OCI-LY3 (cell line): ENCODE measurements around the gene DOC2A.

Experiments
- H2AFZ ChIP-seq: fragments of 200-600, 300-600 bp; shearing (Covaris generic); 2 replicates; pipeline ENCODE4 v1.6.0; 2014; ENCODE audit warnings: antibody characterized with exemption, low read depth, low read length
- H3K27ac ChIP-seq: fragments of 200-600, 300-600 bp; sonication (generic); 2 replicates; pipeline ENCODE4 v1.5.1; 2014; ENCODE audit warnings: mild to moderate bottlenecking, low read length, moderate library complexity, mixed read lengths
- H3K27me3 ChIP-seq: fragments of 200-600, 300-600 bp; sonication (generic); 2 replicates; pipeline ENCODE4 v1.6.1; 2014; ENCODE audit warnings: low read depth, low read length, mixed read lengths
- H3K36me3 ChIP-seq: fragments of 200-600, 300-600 bp; sonication (generic); replicated peaks from 2 replicates; pipeline ENCODE3; 2014; ENCODE audit warnings: low read depth, low read length, mixed read lengths
- H3K4me1 ChIP-seq: fragments of 300-600, 200-600 bp; sonication (generic); 2 replicates; pipeline ENCODE4 v1.6.1; 2014; ENCODE audit warnings: low read length, mixed read lengths
- H3K4me2 ChIP-seq: fragments of 200-600, 300-600 bp; sonication (generic); 2 replicates; pipeline ENCODE4 v1.6.1; 2014; ENCODE audit warnings: low read length, mixed read lengths
- H3K4me3 ChIP-seq: fragments of 300-600, 200-600 bp; sonication (generic); 2 replicates; pipeline ENCODE4 v1.5.1; 2014; ENCODE audit warnings: antibody characterized with exemption, mild to moderate bottlenecking, low read length, moderate library complexity
- H3K79me2 ChIP-seq: fragments of 300-600, 200-600 bp; shearing (Covaris generic); 2 replicates; pipeline ENCODE4 v1.6.1; 2014; ENCODE audit warnings: mild to moderate bottlenecking, low read length, mixed read lengths
- H3K9ac ChIP-seq: fragments of 300-600, 200-600 bp; shearing (Covaris generic); 2 replicates; pipeline ENCODE4 v1.6.0; 2014; ENCODE audit warnings: mild to moderate bottlenecking, low read length, moderate library complexity
- H3K9me3 ChIP-seq: fragments of 200-600, 300-600 bp; shearing (Covaris generic); 2 replicates; pipeline ENCODE4 v1.6.1; 2014; ENCODE audit warnings: low read length, mixed read lengths; ENCODE audit not compliant: insufficient read depth
- H4K20me1 ChIP-seq: fragments of 200-600, 300-600 bp; sonication (generic); 2 replicates; pipeline ENCODE4 v1.6.1; 2016; ENCODE audit warnings: low read length, mixed read lengths; ENCODE audit not compliant: insufficient read depth
- CTCF ChIP-seq: fragments of 200-600, 300-600 bp; sonication (generic); IDR thresholded peaks from 2 replicates; pipeline ENCODE4 v1.5.1; 2014; ENCODE audit warnings: antibody characterized with exemption, low read length, low read depth
- EZH2phosphoT487 ChIP-seq: fragments of 200-600 bp; shearing (Covaris generic); IDR thresholded peaks from 2 replicates; pipeline ENCODE4 v1.6.1; 2018; ENCODE audit warnings: antibody characterized with exemption, mixed run types, low read depth

DOC2A gene

DNA sequence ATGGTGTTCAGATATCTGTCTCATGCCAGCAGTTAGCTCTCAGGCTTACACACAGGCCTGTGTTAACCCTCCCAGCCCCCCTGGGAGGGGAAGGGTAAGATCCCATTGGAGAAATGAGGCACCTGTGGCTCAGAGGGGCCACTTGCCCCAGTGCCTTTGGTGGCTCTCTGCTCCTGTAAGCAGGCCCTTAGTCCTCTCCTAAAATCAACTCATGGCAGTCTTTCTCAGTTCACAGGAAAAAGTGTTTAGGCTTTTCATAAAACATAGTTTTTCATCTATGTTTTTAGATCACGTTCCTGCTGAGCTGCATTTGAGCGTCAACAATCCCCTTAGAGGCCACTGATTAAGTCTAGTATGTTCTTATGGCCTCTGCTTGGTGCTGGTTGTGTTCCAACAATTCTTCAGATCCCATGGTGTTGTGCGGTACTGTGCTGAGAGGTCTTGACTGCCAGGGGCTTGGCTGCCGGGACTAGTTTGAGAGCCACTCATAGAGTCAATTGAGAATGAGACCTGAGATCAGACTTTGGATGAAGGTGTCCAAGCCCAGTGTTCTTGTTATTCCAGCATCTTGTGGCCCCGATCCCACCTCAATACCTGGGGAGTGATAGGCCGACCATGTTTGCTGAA, 26.6 kb downstream of the DOC2A start:
- Histone ChIP-seq H3K4me2 (no peak overlapping the region), H3K4me3 (no peak overlapping the region), H3K9me3 (no peaks in the 10 kb centered on the region), H3K9ac (no peak overlapping the region), H3K36me3 (peaks cover 52% of the 10 kb centered on the region), H3K79me2 (no peaks in the 10 kb centered on the region), H3K27ac (no peak overlapping the region), H3K27me3 (no peaks in the 10 kb centered on the region), H3K4me1 (no peaks in the 10 kb centered on the region), H2AFZ (no peak overlapping the region), H4K20me1 (no peaks in the 10 kb centered on the region)
- TF ChIP-seq EZH2phosphoT487 = no peak
- no peak for TF ChIP-seq CTCF

- TF ChIP-seq EZH2phosphoT487 (no peak), CTCF (no peak)
- no peaks in the 10 kb centered on the region for H3K27me3 ChIP-seq
- no peak overlapping the region for H3K4me3 ChIP-seq
- H3K9ac ChIP-seq = no peak overlapping the region
- no peak overlapping the region for H3K4me2 ChIP-seq
- H3K27ac ChIP-seq = no peak overlapping the region
- no peaks in the 10 kb centered on the region for H3K79me2 ChIP-seq
- H3K4me1 ChIP-seq = no peaks in the 10 kb centered on the region
- no peaks in the 10 kb centered on the region for H3K9me3 ChIP-seq
- peaks cover 51% of the 10 kb centered on the region for H3K36me3 ChIP-seq
- H2AFZ ChIP-seq = no peak overlapping the region
- no peaks in the 10 kb centered on the region for H4K20me1 ChIP-seq
Measured at GRCh38 chr16:29983420-29984136, 27.2 kb downstream of the DOC2A start.

GRCh38 chr16:29982560-29983419, 28.0 kb downstream of the DOC2A start:
- no peak for TF ChIP-seq EZH2phosphoT487
- TF ChIP-seq CTCF = no peak
- no peak overlapping the region for H3K27ac ChIP-seq
- no peaks in the 10 kb centered on the region for H3K4me1 ChIP-seq
- no peak overlapping the region for H2AFZ ChIP-seq
- H3K9ac ChIP-seq = no peak overlapping the region
- H3K4me3 ChIP-seq = no peak overlapping the region
- peaks cover 55% of the 10 kb centered on the region for H3K36me3 ChIP-seq
- H3K9me3 ChIP-seq = no peaks in the 10 kb centered on the region
- no peaks in the 10 kb centered on the region for H3K79me2 ChIP-seq
- H3K4me2 ChIP-seq = no peak overlapping the region
- H4K20me1 ChIP-seq = no peaks in the 10 kb centered on the region
- no peaks in the 10 kb centered on the region for H3K27me3 ChIP-seq
